Adipocyte (in vitro differentiated cells): Measurements from ENCODE around the gene TCTN2.
A peak's percentile ranks its signal among the peaks of the same experiment; 100 is the strongest.

Source experiments
- DNase-seq: peaks from one replicate; pipeline ENCODE4 v3.0.0-alpha.2; 2015; ENCODE audit warnings: low read depth
- H3K27me3 ChIP-seq: replicated peaks from 2 replicates; pipeline ENCODE4 v1.7.0; 2013; ENCODE audit warnings: mild to moderate bottlenecking, low read length, moderate library complexity; ENCODE audit not compliant: control insufficient read depth, insufficient read depth
- H3K36me3 ChIP-seq: 2 replicates; pipeline ENCODE4 v1.7.0; 2013; ENCODE audit warnings: low read length, mild to moderate bottlenecking, moderate library complexity; ENCODE audit not compliant: control insufficient read depth, insufficient read depth, severe bottlenecking
- H3K4me1 ChIP-seq: 2 replicates; pipeline ENCODE4 v1.7.0; 2013; ENCODE audit warnings: mild to moderate bottlenecking, low read length, moderate library complexity; ENCODE audit not compliant: control insufficient read depth, insufficient read depth
- H3K4me3 ChIP-seq: 2 replicates; pipeline ENCODE4 v1.7.0; 2013; ENCODE audit warnings: mild to moderate bottlenecking, low read length, moderate library complexity
- H3K9ac ChIP-seq: 2 replicates; pipeline ENCODE4 v1.7.0; 2013; ENCODE audit warnings: mild to moderate bottlenecking, low read length, moderate library complexity
- H3K9me3 ChIP-seq: 2 replicates; pipeline ENCODE4 v1.7.0; 2013; ENCODE audit warnings: mild to moderate bottlenecking, low read length, moderate library complexity; ENCODE audit not compliant: control insufficient read depth

TCTN2 gene

DNA sequence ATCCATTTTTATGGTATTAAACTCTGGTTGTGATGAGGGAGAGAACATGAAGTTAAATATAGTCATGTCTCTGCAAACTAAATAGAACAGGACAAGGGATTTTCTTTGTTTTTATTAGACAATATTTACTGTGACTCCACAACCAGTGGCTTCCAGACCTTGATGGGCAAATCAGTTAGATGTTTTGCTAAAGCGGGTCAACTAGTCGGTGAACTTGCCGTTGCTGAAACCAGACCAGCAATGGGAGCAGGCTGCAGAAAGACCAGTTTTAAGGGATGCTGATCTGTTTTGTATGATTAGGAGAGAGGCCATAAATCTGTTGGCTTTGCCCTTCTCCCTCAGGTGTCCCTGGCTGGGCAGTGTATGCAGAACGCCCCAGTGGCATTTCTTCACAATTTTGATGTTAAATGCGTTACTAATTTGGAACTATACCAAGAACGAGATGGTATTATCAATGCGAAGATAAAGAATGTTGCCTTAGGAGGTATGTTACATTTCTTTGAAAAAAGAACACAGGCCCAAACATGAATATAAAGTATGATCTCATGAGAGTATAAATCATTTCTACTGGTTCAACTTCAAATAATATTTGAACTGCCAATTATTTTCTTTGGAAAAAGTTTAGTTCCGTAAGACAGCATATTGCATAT, 19.4 kb downstream of the TCTN2 start:
- no peak overlapping the region for H3K9ac ChIP-seq
- DNase-seq = no peak
- no peak overlapping the region for H3K4me3 ChIP-seq
- no peaks in the 10 kb centered on the region for H3K9me3 ChIP-seq
- peaks cover 7% of the 10 kb centered on the region for H3K36me3 ChIP-seq
- no peaks in the 10 kb centered on the region for H3K4me1 ChIP-seq
- H3K27me3 ChIP-seq = no peaks in the 10 kb centered on the region

DNA sequence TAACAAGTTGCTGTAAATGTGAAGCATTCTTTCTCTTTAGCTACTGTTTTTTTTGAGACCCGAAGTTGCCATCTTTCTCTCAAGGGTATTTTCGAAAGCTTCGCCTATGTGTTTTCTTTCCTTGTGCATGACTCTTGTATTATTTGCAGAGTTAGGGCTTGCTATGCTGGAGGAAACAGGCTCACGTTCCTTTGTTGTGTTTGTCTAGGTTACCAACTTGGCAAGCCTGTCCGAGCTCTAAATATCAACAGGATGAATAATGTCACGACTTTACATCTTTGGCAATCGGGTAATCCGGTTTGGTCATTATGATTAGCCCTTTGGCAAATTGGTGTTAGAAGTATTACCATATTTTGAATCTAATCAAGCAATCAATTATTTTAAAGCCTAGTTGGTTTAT, 25.3 kb downstream of the TCTN2 start:
- Histone ChIP-seq H3K9ac (no peak overlapping the region), H3K36me3 (peaks cover 23% of the 10 kb centered on the region), H3K4me3 (no peak overlapping the region), H3K9me3 (no peaks in the 10 kb centered on the region), H3K4me1 (no peaks in the 10 kb centered on the region), H3K27me3 (no peaks in the 10 kb centered on the region)
- DNase-seq = no peak

DNA sequence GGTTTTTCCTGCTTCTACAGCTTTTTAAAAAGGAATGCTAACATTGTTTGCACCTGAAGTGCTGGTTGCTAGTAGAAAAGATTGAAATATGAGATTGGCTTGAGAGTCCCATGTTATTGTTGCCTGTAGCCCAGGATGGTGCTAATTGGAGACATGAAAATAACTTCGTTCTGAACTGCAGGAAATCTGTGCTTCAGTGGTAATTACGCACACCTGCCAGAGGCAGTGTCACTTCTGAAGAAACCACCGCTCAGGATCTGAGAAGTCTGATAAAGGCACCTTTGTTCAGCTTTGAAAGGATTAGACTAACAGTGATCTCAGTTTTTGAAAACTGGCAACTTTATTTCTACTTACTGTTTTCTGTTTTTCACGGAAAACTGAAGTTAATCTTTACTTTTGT, 25.7 kb downstream of the TCTN2 start:
- Histone ChIP-seq H3K9ac (no peak overlapping the region), H3K27me3 (no peaks in the 10 kb centered on the region), H3K9me3 (no peaks in the 10 kb centered on the region), H3K4me1 (no peaks in the 10 kb centered on the region), H3K4me3 (no peak overlapping the region), H3K36me3 (peaks cover 21% of the 10 kb centered on the region)
- no peak for DNase-seq

DNA sequence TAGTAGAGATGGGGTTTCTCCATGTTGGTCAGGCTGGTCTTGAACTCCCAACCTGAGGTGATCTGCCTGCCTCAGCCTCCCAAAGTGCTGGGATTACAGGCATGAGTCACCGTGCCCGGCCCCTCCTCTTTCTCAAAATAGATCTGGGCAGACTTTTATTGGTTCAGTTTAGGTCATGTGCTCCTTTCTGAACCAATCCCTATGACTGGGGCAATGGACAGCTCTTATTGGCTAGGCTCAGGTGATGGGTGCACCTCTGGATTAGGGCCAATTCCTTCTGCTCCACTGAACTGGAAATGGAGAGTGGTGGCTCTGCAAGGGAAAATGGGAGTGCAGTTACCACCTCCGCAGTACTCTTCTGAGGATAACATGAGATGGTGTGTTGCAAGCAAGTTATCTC, 35.0 kb downstream of the TCTN2 start:
- no peak overlapping the region for H3K9ac ChIP-seq
- H3K27me3 ChIP-seq = no peaks in the 10 kb centered on the region
- DNase-seq = no peak
- H3K4me1 ChIP-seq = no peaks in the 10 kb centered on the region
- H3K36me3 ChIP-seq = peaks cover 9% of the 10 kb centered on the region
- H3K9me3 ChIP-seq = no peaks in the 10 kb centered on the region
- no peak overlapping the region for H3K4me3 ChIP-seq

DNA sequence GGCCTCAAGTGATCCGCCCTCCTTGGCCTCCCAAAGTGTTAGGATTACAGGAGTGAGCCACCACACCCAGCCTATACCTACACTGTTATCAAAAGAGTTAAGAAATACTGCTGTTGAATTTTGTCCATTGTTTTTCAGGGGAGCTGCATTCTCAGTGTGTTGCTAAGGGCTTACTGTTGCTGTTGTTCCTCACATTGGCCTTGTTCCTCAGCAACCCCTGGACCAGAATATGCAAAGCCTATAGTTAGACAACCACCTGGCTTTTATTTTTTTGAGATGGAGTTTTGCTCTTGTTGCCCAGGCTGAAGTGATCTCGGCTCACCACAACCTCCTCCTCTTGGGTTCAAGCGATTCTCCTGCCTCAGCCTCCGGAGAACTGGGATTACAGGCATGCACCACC, 36.6 kb downstream of the TCTN2 start:
- Histone ChIP-seq H3K4me3 (no peak overlapping the region), H3K36me3 (peaks cover 8% of the 10 kb centered on the region), H3K9me3 (no peaks in the 10 kb centered on the region), H3K9ac (no peak overlapping the region), H3K4me1 (no peaks in the 10 kb centered on the region), H3K27me3 (no peaks in the 10 kb centered on the region)
- no peak for DNase-seq

DNA sequence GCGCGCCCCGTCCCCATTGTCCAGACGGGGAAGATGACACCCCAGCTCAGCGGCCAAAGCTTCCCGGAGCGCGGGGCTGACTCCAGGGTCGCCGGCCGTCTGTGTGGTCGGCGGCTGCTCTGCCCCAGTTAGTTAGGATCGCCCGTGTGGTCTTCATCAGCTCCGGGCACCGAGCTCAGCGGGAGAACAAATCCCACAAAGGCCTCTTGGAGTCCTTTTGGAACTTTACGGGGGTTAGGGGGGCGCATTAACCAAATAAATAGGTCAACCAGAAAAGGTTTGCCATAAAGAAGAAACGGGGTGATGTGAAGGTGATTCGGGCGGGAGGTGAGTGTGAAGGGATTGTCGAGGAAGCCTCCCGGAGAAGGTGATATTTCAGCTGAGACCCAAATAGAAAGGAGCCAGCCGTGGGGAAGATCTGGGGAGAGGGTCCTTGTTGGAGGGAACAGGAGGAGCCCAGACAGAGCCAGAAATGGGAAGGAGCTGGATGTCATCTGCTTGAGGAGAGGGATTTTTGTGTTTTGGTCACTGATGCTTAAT, 41.9 kb downstream of the TCTN2 start:
- Histone ChIP-seq H3K9ac (peak overlapping the region; percentile 94), H3K27me3 (no peaks in the 10 kb centered on the region), H3K9me3 (no peaks in the 10 kb centered on the region), H3K36me3 (no peaks in the 10 kb centered on the region), H3K4me1 (peaks cover 14% of the 10 kb centered on the region), H3K4me3 (peak overlapping the region; percentile 93)
- DNase-seq = peak; percentile 22

DNA sequence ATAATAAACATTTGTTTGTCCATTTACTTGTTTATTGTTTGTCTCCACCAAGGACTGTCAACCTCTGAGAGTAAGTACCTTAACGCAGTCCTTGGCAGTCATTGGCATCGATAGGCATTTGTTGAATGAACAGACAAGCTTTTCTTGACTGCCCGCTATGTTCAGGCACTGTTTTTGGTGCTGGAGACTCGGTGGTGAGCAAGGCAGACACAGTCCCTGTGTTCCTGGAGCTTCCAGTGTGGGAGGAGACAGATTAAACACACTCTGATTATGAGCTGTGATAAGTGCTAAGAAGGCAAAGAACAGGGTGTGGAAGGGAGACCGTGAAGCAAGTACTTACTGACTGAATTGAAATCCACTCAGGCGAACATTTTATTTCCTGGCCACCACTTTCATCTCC, 42.5 kb downstream of the TCTN2 start:
- DNase-seq = no peak
- H3K4me3 ChIP-seq = peak overlapping the region; percentile 93
- peaks cover 14% of the 10 kb centered on the region for H3K4me1 ChIP-seq
- peak overlapping the region; percentile 94 for H3K9ac ChIP-seq
- H3K9me3 ChIP-seq = no peaks in the 10 kb centered on the region
- no peaks in the 10 kb centered on the region for H3K27me3 ChIP-seq
- H3K36me3 ChIP-seq = no peaks in the 10 kb centered on the region

DNA sequence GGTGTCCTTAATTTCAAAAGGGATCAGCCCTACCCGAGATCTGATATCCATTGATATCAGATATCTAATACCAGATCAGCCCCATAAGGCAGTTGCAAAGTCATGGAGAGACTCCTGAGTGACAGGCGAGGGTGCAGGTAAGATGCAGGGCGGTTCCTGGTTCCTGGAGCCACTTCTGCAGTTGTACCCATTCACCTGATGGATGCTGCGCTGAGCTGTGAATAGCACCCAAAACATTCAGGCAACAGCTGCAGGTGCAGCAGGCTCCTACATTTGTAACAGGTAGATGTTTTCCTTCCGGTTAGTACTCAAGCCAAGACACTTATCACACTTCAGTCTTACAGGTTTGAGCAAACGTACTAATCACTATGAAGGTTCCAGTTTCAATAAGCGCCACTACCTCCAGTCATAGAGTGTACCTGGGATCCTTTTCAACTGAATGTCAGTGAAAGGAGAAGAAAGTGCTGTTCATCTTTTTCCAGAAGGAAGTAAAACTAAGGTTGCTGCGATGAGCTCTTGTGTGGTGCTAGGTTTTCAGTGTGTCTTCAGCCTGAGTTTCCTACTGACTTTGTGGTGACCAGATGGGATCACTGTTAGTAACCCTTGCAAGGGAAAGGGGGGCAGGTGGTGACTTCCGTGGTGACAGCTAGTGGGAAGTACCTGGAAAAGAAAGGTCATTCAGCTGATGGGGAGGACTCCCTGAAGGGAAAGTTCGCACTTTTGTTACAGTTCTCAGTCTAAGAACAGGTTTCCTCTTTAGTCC, 43.1 kb downstream of the TCTN2 start:
- H3K36me3 ChIP-seq = peaks cover 4% of the 10 kb centered on the region
- peaks cover 14% of the 10 kb centered on the region for H3K4me1 ChIP-seq
- no peak for DNase-seq
- peak overlapping the region; percentile 94 for H3K9ac ChIP-seq
- H3K4me3 ChIP-seq = peak overlapping the region; percentile 93
- no peaks in the 10 kb centered on the region for H3K27me3 ChIP-seq
- H3K9me3 ChIP-seq = no peaks in the 10 kb centered on the region

DNA sequence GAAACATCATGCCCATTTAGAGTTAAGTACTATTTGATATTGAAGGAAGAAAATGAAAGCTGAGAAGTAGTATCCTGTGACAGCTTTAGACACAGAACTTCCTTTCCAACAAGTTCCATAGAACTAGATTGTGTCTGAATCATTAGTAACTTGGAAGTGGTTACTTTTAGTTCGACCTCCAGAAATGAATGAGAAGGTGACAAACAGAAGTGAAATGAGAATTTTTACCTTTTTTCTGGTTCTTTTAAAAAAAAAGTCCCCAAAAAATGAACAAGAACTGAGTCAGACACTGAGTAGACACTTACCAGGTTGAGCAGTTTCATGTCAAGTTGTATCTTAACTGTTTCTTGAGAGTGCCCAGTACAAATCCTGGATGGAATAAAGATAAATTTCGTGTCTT, 44.3 kb downstream of the TCTN2 start:
- Histone ChIP-seq H3K9me3 (no peaks in the 10 kb centered on the region), H3K4me1 (peaks cover 14% of the 10 kb centered on the region), H3K27me3 (no peaks in the 10 kb centered on the region), H3K36me3 (peaks cover 16% of the 10 kb centered on the region), H3K4me3 (no peak overlapping the region), H3K9ac (no peak overlapping the region)
- DNase-seq = no peak

DNA sequence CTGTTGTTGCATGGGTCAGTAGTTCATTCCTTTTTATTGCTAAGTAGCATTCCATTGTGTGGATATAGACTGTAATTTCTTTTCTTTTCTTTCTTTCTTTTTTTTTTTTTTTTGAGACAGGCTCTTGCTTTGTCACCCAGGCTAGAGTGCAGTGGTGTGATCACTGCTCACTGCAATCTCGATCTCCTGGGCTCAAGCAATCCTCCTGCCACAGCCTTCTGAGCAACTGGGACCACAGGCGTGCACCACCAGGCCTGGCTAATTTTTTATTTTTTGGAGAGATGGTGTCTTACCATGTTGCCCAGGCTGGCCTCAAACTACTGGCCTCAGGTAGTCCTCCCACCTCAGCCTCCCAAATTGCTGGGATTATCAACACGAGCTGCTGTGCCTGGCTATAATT, 46.4 kb downstream of the TCTN2 start:
- Histone ChIP-seq H3K4me1 (peaks cover 14% of the 10 kb centered on the region), H3K9ac (no peak overlapping the region), H3K9me3 (no peaks in the 10 kb centered on the region), H3K36me3 (peaks cover 34% of the 10 kb centered on the region), H3K27me3 (no peaks in the 10 kb centered on the region), H3K4me3 (no peak overlapping the region)
- no peak for DNase-seq

DNA sequence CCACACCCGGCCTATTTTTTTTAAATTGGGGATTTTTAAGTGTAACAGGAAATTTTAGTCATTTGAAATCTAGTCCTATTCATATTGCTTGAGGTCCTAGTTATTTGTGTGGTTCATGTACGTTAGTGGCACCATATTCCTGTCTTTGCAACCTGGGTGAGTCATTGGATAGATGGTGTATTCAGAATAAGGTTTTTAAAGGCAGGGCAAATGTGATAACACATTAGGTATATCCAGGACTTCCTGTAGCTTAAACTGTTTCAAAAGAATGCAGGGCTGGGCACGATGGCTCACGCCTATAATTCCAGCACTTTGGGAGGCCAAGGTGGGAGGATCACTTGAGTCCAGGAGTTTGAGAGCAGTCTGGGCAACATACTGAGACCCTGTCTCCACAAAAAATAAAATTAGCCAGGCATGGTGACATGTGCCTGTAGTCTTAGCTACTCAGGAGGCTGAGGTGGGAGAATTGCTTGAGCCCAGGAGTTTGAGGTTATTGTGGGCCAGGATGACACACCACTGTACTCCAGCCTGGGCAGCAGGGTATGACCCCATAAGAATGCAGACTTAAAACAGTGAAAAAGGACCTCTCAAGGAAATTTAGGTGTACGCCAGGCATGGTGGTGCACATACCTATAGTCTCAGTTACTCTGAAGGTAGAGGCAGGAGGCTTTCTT, 49.4 kb downstream of the TCTN2 start:
- Histone ChIP-seq H3K27me3 (no peaks in the 10 kb centered on the region), H3K4me1 (no peaks in the 10 kb centered on the region), H3K9me3 (no peaks in the 10 kb centered on the region), H3K9ac (no peak overlapping the region), H3K36me3 (peaks cover 55% of the 10 kb centered on the region), H3K4me3 (no peak overlapping the region)
- no peak for DNase-seq
